GM20000 (cell line): ENCODE measurements around the gene OSBP2.
"Not testable (repeated sequence)": the region's sequence is repeated elsewhere in the genome, so short reads cannot be mapped to it uniquely, and the experiment has no call there.

ENCODE experiments used
- DNase-seq: peaks from one replicate; pipeline ENCODE4 v3.0.0; 2012; ENCODE audit warnings: low spot score
- CTCF ChIP-seq: IDR thresholded peaks from 2 replicates; pipeline ENCODE4 v1.5.1; 2012; ENCODE audit warnings: mild to moderate bottlenecking, control low read depth; ENCODE audit errors: extremely low read depth, missing control alignments

The OSBP2 gene

GRCh38 chr22:30773919-30774318, 79.2 kb downstream of the OSBP2 start:
- DNase-seq, result no peak
- TF ChIP-seq CTCF, result no peak

DNA sequence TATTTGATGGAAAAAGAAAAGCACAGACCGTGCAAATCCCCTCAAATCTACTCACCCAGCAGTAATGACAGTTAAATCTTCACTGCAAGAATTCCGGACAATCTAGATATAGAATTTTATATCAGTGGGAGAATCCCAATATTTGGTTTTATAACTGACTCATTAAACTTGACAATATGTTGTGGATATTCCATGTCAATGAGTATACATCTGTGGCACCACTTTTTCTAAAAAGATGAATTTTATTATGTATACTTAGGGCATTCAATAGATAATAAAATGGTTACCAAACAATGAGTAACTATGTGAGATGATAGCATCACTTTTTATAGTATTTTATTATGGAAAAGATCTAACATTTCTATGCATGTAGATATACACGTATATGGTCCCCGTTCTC, 79.9 kb downstream of the OSBP2 start:
- no peak for TF ChIP-seq CTCF
- DNase-seq, result no peak

DNA sequence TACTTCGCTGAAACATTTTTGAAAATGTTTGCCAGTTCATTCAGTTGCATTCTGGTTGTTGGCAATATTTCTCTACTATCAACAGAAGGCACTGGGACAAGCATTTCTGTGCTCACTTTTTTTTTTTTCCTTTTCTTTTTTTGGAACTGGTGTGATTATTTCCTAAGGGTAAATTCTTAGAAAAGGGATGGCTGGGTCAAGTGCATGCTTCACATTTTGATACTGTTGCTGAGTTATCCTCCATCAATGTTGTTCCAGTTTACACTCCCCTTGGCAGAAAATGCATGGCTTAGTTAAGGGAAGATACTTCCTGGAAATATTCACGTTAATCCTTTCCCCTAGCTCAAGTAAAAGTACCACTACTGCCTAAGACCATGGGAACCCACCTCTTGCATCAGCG, 81.8 kb downstream of the OSBP2 start:
- no peak for TF ChIP-seq CTCF
- DNase-seq, result no peak

DNA sequence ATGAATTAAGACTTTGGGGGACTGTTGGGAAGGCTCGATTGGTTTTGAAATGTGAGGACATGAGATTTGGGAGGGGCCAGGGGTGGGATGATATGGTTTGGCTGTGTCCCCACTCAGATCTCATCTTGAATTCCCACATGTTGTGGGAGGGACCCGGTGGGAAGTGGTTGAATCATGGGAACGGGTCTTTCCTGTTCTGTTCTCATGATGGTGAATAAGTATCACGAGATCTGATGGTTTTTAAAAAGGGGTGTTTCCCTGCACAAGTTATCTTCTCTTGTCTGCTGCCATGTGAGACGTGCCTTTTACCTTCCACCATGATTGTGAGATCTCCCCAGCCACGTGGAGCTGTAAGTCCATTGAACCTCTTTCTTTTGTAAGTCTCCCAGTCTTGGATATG, 82.5 kb downstream of the OSBP2 start:
- not testable (repeated sequence) for DNase-seq

DNA sequence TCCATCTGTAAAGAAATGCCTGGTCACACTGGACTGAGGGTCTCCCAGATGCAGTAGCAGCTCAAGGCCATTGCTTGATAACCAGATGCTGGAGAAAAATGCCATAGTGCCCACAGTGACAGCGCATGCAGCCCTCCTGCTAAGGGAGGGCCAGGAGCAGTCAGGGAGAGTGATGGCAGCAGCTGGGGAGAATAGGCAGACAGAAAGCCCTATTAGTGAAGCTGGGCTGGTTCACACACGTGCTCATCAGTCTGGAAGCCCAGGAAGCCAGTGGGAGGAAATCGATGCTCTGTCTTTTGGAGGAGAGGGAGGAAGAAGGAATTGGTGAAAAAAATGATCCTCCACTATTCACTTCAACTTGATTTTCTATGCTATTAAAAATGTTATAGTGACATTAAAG, 82.9 kb downstream of the OSBP2 start:
- DNase-seq, result no peak
- TF ChIP-seq CTCF, result no peak

DNA sequence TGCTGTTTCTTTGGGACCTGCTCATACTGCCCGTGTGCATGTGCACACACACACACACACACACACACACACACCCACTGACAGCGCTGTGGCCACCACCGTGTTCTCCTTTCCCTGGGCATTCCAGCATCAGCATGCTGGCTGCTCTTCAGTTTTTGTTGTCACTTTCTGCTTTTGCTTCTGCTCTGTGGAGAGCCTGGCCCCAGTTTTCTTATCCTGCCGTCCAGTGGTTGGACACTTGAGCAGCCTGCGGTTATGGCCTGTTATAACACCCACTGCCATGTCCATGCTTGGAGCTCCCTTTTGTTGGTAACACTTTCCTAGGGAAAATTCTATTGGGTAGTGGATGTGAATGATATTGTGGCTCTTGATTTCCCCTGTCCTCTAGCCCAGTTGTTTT, 83.6 kb downstream of the OSBP2 start:
- DNase-seq, result no peak
- no peak for TF ChIP-seq CTCF

DNA sequence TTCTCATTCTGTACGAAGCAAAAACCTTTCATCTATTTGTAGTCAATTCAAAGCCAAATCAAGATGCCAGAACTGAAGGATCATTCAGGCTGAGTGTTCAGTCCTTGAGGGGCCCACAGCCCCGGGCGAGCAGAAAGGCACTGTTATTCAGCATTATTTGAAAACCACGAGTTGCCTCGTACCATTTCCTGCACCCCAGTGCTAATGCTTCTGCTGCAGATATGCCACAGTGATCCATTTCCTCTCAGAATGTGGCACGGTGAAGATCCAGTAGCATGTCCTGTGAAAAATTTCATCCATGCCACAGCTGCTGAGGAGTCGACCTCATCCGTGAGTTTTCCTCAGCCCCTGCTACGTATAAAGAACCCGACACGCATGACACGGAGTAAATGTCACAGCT, 85.4 kb downstream of the OSBP2 start:
- no peak for DNase-seq
- no peak for TF ChIP-seq CTCF

GRCh38 chr22:30781271-30781875, 86.7 kb downstream of the OSBP2 start:
- TF ChIP-seq CTCF, result no peak

More at GRCh38 chr22:30781271-30781875, 86.7 kb downstream of the OSBP2 start:
- no peak for DNase-seq
